Activated naive CD8-positive, alpha-beta T cell treated with anti-CD3 and anti-CD28 coated beads, Interleukin-2, amount 10 ng/mL, durations not matched to agents 7 days and 5 days (primary cell): Measurements from ENCODE around the gene SORCS1. TPM values are rescaled to one million over a fixed set of nuclear protein-coding genes. Genes with fewer than 3 reads are reported as not detected.

Experiments used
- ATAC-seq: fragments of 150-1000 bp; cut with Tn5 transposase; one replicate; pipeline ENCODE4 v1.10.0; 2021; ENCODE audit warnings: low read depth, moderate library complexity
- POLR2A ChIA-PET: fragments of 350-600 bp; sonication (Branson Sonifier 250); formaldehyde crosslinking; loops from one replicate; lab custom pipeline; 2021; ENCODE audit warnings: antibody characterized with exemption; lab: Charles Lee
- DNase-seq: peaks from one replicate; pipeline ENCODE4 v3.0.0; 2021
- H3K27ac Mint-ChIP-seq: one replicate; pipeline ENCODE4 v1.8.0; 2022; ENCODE audit warnings: mild to moderate bottlenecking, mixed read lengths
- H3K27me3 Mint-ChIP-seq: one replicate; pipeline ENCODE4 v1.8.0; 2022; ENCODE audit warnings: mild to moderate bottlenecking, moderate library complexity, mixed read lengths
- H3K36me3 Mint-ChIP-seq: one replicate; pipeline ENCODE4 v1.8.0; 2021; ENCODE audit warnings: mild to moderate bottlenecking, mixed read lengths
- H3K4me1 Mint-ChIP-seq: one replicate; pipeline ENCODE4 v1.8.0; 2021; ENCODE audit warnings: mixed read lengths
- H3K4me3 Mint-ChIP-seq: one replicate; pipeline ENCODE4 v1.8.0; 2022; ENCODE audit warnings: mild to moderate bottlenecking, moderate library complexity, mixed read lengths
- H3K9me3 Mint-ChIP-seq: one replicate; pipeline ENCODE4 v1.8.0; 2021; ENCODE audit warnings: mixed read lengths
- total RNA-seq, 2 experiments: library from RNA; stranded (reverse); gene quantifications; one replicate each; pipeline ENCODE4 v1.2.3, GENCODE V29; 2021

The SORCS1 gene
- total RNA-seq, 2 experiments from 2014 or later = not detected

GRCh38 chr10:106615081-106615480, 549.4 kb downstream of the SORCS1 start:
- Mint-ChIP-seq H3K9me3 (no peaks in the 10 kb centered on the region), H3K27me3 (no peaks in the 10 kb centered on the region), H3K27ac (no peak overlapping the region), H3K4me3 (no peak overlapping the region), H3K4me1 (no peaks in the 10 kb centered on the region), H3K36me3 (no peaks in the 10 kb centered on the region)
- POLR2A ChIA-PET = no interaction called here
- DNase-seq (no peak), ATAC-seq (no peak)

GRCh38 chr10:106614293-106614692, 550.2 kb downstream of the SORCS1 start:
- DNase-seq = no peak
- no peaks in the 10 kb centered on the region for H3K9me3 Mint-ChIP-seq
- no peak overlapping the region for H3K27ac Mint-ChIP-seq
- H3K4me3 Mint-ChIP-seq = no peak overlapping the region
- POLR2A ChIA-PET = no interaction called here
- H3K27me3 Mint-ChIP-seq = no peaks in the 10 kb centered on the region
- ATAC-seq = no peak
- H3K36me3 Mint-ChIP-seq = no peaks in the 10 kb centered on the region
- H3K4me1 Mint-ChIP-seq = no peaks in the 10 kb centered on the region

GRCh38 chr10:106612381-106612780, 552.1 kb downstream of the SORCS1 start:
- no peaks in the 10 kb centered on the region for H3K4me1 Mint-ChIP-seq
- ATAC-seq (no peak), DNase-seq (no peak)
- H3K27me3 Mint-ChIP-seq = no peaks in the 10 kb centered on the region
- no peaks in the 10 kb centered on the region for H3K36me3 Mint-ChIP-seq
- H3K4me3 Mint-ChIP-seq = no peak overlapping the region
- POLR2A ChIA-PET = no interaction called here
- no peak overlapping the region for H3K27ac Mint-ChIP-seq
- no peaks in the 10 kb centered on the region for H3K9me3 Mint-ChIP-seq

- Mint-ChIP-seq H3K9me3 (no peaks in the 10 kb centered on the region), H3K36me3 (no peaks in the 10 kb centered on the region), H3K27me3 (no peaks in the 10 kb centered on the region), H3K4me3 (no peak overlapping the region), H3K4me1 (no peaks in the 10 kb centered on the region), H3K27ac (no peak overlapping the region)
- POLR2A ChIA-PET = no interaction called here
- DNase-seq = no peak
- ATAC-seq = no peak
Measured at GRCh38 chr10:106609470-106610266, 554.8 kb downstream of the SORCS1 start.

GRCh38 chr10:106608066-106608465, 556.4 kb downstream of the SORCS1 start:
- Mint-ChIP-seq H3K27me3 (no peaks in the 10 kb centered on the region), H3K27ac (no peak overlapping the region), H3K4me1 (no peaks in the 10 kb centered on the region), H3K9me3 (no peaks in the 10 kb centered on the region), H3K4me3 (no peak overlapping the region), H3K36me3 (no peaks in the 10 kb centered on the region)
- POLR2A ChIA-PET = no interaction called here
- DNase-seq = no peak
- ATAC-seq = no peak

GRCh38 chr10:106595281-106595680, 569.2 kb downstream of the SORCS1 start:
- Mint-ChIP-seq H3K4me3 (no peak overlapping the region), H3K27me3 (no peaks in the 10 kb centered on the region), H3K36me3 (no peaks in the 10 kb centered on the region), H3K4me1 (no peaks in the 10 kb centered on the region), H3K27ac (no peak overlapping the region), H3K9me3 (no peaks in the 10 kb centered on the region)
- POLR2A ChIA-PET = no interaction called here
- no peak for DNase-seq
- no peak for ATAC-seq

- ATAC-seq (no peak), DNase-seq (no peak)
- no peaks in the 10 kb centered on the region for H3K4me1 Mint-ChIP-seq
- H3K27me3 Mint-ChIP-seq = no peaks in the 10 kb centered on the region
- H3K9me3 Mint-ChIP-seq = no peaks in the 10 kb centered on the region
- no peaks in the 10 kb centered on the region for H3K36me3 Mint-ChIP-seq
- POLR2A ChIA-PET = no interaction called here
- H3K4me3 Mint-ChIP-seq = no peak overlapping the region
- H3K27ac Mint-ChIP-seq = no peak overlapping the region
Measured at GRCh38 chr10:106593876-106594275, 570.6 kb downstream of the SORCS1 start.

GRCh38 chr10:106592396-106592795, 572.1 kb downstream of the SORCS1 start:
- Mint-ChIP-seq H3K9me3 (no peaks in the 10 kb centered on the region), H3K27ac (no peak overlapping the region), H3K4me3 (no peak overlapping the region), H3K27me3 (no peaks in the 10 kb centered on the region), H3K4me1 (no peaks in the 10 kb centered on the region), H3K36me3 (no peaks in the 10 kb centered on the region)
- DNase-seq (no peak), ATAC-seq (no peak)
- POLR2A ChIA-PET = no interaction called here

- Mint-ChIP-seq H3K27me3 (no peaks in the 10 kb centered on the region), H3K4me3 (no peak overlapping the region), H3K9me3 (no peaks in the 10 kb centered on the region), H3K36me3 (no peaks in the 10 kb centered on the region), H3K4me1 (no peaks in the 10 kb centered on the region), H3K27ac (no peak overlapping the region)
- POLR2A ChIA-PET = no interaction called here
- DNase-seq = no peak
- ATAC-seq = no peak
Measured at GRCh38 chr10:106582291-106582690, 582.2 kb downstream of the SORCS1 start.

- Mint-ChIP-seq H3K4me3 (no peak overlapping the region), H3K27ac (no peak overlapping the region), H3K4me1 (no peaks in the 10 kb centered on the region), H3K9me3 (no peaks in the 10 kb centered on the region), H3K27me3 (peaks cover 2% of the 10 kb centered on the region), H3K36me3 (no peaks in the 10 kb centered on the region)
- no peak for DNase-seq
- POLR2A ChIA-PET = no interaction called here
- no peak for ATAC-seq
Measured at GRCh38 chr10:106577756-106578155, 586.8 kb downstream of the SORCS1 start.

- no peaks in the 10 kb centered on the region for H3K36me3 Mint-ChIP-seq
- no peak overlapping the region for H3K4me3 Mint-ChIP-seq
- no peaks in the 10 kb centered on the region for H3K9me3 Mint-ChIP-seq
- ATAC-seq (no peak), DNase-seq (no peak)
- no peak overlapping the region for H3K27ac Mint-ChIP-seq
- peaks cover 2% of the 10 kb centered on the region for H3K27me3 Mint-ChIP-seq
- POLR2A ChIA-PET = no interaction called here
- no peaks in the 10 kb centered on the region for H3K4me1 Mint-ChIP-seq
Measured at GRCh38 chr10:106577266-106577665, 587.2 kb downstream of the SORCS1 start.

- DNase-seq (no peak), ATAC-seq (no peak)
- POLR2A ChIA-PET = no interaction called here
- Mint-ChIP-seq H3K36me3 (no peaks in the 10 kb centered on the region), H3K4me3 (no peak overlapping the region), H3K4me1 (no peaks in the 10 kb centered on the region), H3K27ac (no peak overlapping the region), H3K9me3 (no peaks in the 10 kb centered on the region), H3K27me3 (peaks cover 2% of the 10 kb centered on the region)
Measured at GRCh38 chr10:106576534-106576933, 588.0 kb downstream of the SORCS1 start.

- ATAC-seq (no peak), DNase-seq (no peak)
- no peaks in the 10 kb centered on the region for H3K9me3 Mint-ChIP-seq
- peaks cover 2% of the 10 kb centered on the region for H3K27me3 Mint-ChIP-seq
- no peaks in the 10 kb centered on the region for H3K4me1 Mint-ChIP-seq
- H3K4me3 Mint-ChIP-seq = no peak overlapping the region
- H3K27ac Mint-ChIP-seq = no peak overlapping the region
- H3K36me3 Mint-ChIP-seq = no peaks in the 10 kb centered on the region
- POLR2A ChIA-PET = no interaction called here
Measured at GRCh38 chr10:106573106-106573505, 591.4 kb downstream of the SORCS1 start.

GRCh38 chr10:106571192-106571946, 593.1 kb downstream of the SORCS1 start:
- H3K27ac Mint-ChIP-seq = no peak overlapping the region
- no peaks in the 10 kb centered on the region for H3K36me3 Mint-ChIP-seq
- ATAC-seq (no peak), DNase-seq (no peak)
- no peaks in the 10 kb centered on the region for H3K4me1 Mint-ChIP-seq
- H3K27me3 Mint-ChIP-seq = no peaks in the 10 kb centered on the region
- no peaks in the 10 kb centered on the region for H3K9me3 Mint-ChIP-seq
- POLR2A ChIA-PET = no interaction called here
- no peak overlapping the region for H3K4me3 Mint-ChIP-seq
